Measurements from ENCODE around the gene MICAL2.

MICAL2 gene

GRCh38 chr11:12087075-12088004 lies 23.1 kb upstream of the MICAL2 start:
- TF ChIP-seq ZNF8 (CRISPR knock-in tag; IDR thresholded peaks at IDR 0.05) (no peak), CSRNP3 (CRISPR knock-in tag; IDR thresholded peaks at IDR 0.05) (no peak), GLIS3 (CRISPR knock-in tag; IDR thresholded peaks at IDR 0.05) (no peak), SNAI2 (CRISPR knock-in tag; IDR thresholded peaks at IDR 0.05) (no peak), RARB (CRISPR knock-in tag; IDR thresholded peaks at IDR 0.05) (peak; percentile 46; the same call in 1 of the 2 replicates), CREB5 (CRISPR knock-in tag; IDR thresholded peaks at IDR 0.05; ENCODE audit: low read depth) (no peak)
- ATAC-seq, result peak; percentile 25

GRCh38 chr11:12088047-12088481 lies 22.3 kb upstream of the MICAL2 start:
- TF ChIP-seq ZFP3 (CRISPR knock-in tag; IDR thresholded peaks at IDR 0.05) (no peak), PPARA (CRISPR knock-in tag; IDR thresholded peaks at IDR 0.05; ENCODE audit: borderline replicate concordance) (no peak), ZNF8 (CRISPR knock-in tag; IDR thresholded peaks at IDR 0.05) (no peak), PATZ1 (CRISPR knock-in tag; IDR thresholded peaks at IDR 0.05; ENCODE audit: borderline replicate concordance) (no peak), SNAI2 (CRISPR knock-in tag; IDR thresholded peaks at IDR 0.05) (no peak), OSR1 (CRISPR knock-in tag; IDR thresholded peaks at IDR 0.05) (no peak), RARB (CRISPR knock-in tag; IDR thresholded peaks at IDR 0.05) (no peak), CREB5 (CRISPR knock-in tag; IDR thresholded peaks at IDR 0.05; ENCODE audit: low read depth) (no peak), ZFP30 (CRISPR knock-in tag; IDR thresholded peaks at IDR 0.05) (no peak), ISL1 (CRISPR knock-in tag; IDR thresholded peaks at IDR 0.05) (no peak), CSDC2 (CRISPR knock-in tag; IDR thresholded peaks at IDR 0.05) (no peak), POU6F1 (CRISPR knock-in tag; IDR thresholded peaks at IDR 0.05; ENCODE audit: borderline replicate concordance, low read depth) (no peak), TCF4 (CRISPR knock-in tag; IDR thresholded peaks at IDR 0.05; ENCODE audit: borderline replicate concordance) (no peak)
- peak; percentile 51 for ATAC-seq

GRCh38 chr11:12088531-12088930 lies 21.9 kb upstream of the MICAL2 start:
- ATAC-seq, result no peak
- no peak for TF ChIP-seq CSDC2 (CRISPR knock-in tag; IDR thresholded peaks at IDR 0.05)
- TF ChIP-seq OSR1 (CRISPR knock-in tag; IDR thresholded peaks at IDR 0.05), result no peak

GRCh38 chr11:12089041-12089440 lies 21.3 kb upstream of the MICAL2 start:
- ATAC-seq, result no peak
- no peak for TF ChIP-seq ZNF70 (CRISPR knock-in tag; IDR thresholded peaks at IDR 0.05)
- no peak for TF ChIP-seq BACH2 (CRISPR knock-in tag; IDR thresholded peaks at IDR 0.05; ENCODE audit: borderline replicate concordance)
- TF ChIP-seq PPARA (CRISPR knock-in tag; IDR thresholded peaks at IDR 0.05; ENCODE audit: borderline replicate concordance), result no peak
- no peak for TF ChIP-seq ZFP3 (CRISPR knock-in tag; IDR thresholded peaks at IDR 0.05)
- TF ChIP-seq OSR1 (CRISPR knock-in tag; IDR thresholded peaks at IDR 0.05), result no peak
- TF ChIP-seq ISL1 (CRISPR knock-in tag; IDR thresholded peaks at IDR 0.05), result no peak
